Activated CD4-positive, alpha-beta T cell treated with anti-CD3 and anti-CD28 coated beads, Interleukin-2, amount 50 U/mL, for 16 hours (primary cell): ENCODE results near the gene ANKDD1B.
A peak's percentile ranks its signal among the peaks of the same experiment; 100 is the strongest.
"Not testable (repeated sequence)": the region's sequence is repeated elsewhere in the genome, so short reads cannot be mapped to it uniquely, and the experiment has no call there.

Experiments
- DNase-seq: peaks from one replicate; pipeline ENCODE4 v3.0.0-alpha.2; 2020

The ANKDD1B gene

GRCh38 chr5:75611311-75612225 is at the start of gene ANKDD1B:
Gene ANKDD1B, plus strand, starts transcription at chr5:75611453. Its CDS starts 182 bp downstream, at chr5:75611635.
- DNase-seq: no peak

DNA sequence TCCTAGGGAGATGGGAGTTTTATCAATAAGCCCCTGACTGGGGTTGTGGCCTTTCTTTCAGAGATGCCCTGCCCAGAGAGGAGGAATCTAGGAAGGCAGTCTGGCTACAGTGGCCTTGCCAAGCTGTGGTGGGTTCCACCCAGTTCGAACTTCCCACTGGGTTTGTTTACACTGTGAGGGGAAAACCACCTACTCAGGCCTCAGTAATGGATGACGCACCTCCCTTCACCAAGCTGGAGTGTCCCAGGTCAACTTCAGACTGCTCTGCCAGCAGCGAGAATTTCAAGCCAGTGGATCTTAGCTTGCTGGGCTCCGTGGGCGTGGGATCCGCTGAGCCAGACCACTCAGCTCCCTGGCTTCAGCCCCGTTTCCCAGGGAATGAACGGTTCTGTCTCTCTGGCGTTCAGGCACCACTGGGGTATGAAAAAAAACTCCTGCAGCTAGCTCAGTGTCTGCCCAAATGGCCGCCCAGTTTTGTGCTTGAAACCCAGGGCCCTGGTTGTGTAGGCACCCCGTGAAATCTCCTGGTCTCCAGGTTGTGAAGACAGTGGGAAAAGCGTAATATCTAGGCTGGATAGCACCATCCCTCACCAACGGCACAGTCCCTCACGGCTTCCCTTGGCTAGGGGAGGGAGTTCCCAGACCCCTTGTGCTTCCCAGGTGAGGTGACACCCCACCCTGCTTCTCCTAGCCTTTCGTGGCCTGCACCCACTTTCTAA is 45.1 kb upstream of the ANKDD1B start:
- DNase-seq: peak; percentile 5

DNA sequence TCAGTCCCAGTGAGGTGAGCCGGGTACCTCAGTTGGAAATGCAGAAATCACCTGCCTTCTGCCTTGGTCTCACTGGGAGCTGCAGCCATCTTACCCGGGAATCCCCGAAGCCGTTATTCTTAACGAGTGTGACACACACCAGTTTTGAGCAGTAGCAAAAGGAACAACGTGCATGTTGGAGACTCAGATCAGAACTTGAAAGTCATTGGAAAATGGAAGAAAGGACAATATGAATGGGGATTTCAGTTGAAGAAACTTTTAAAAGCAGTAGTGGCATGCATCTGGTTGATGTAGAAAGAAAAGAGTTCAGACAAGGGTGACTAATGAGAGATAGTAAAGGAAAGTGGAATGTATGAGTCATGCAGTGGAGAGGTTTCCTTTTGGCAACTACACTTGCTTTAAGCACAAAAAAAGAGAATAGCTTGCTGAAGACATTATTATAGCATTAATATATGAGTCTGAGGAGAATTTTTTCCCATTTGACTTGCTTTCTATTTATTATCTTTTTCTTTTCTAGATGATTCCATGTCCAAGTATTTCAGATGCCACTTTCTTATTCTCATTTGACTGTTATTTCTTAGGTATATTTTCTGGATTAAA is 44.4 kb upstream of the ANKDD1B start:
- peak; percentile 90 for DNase-seq

- peak; percentile 69 for DNase-seq
Observed at GRCh38 chr5:75567710-75568109, 43.5 kb upstream of the ANKDD1B start.

GRCh38 chr5:75568202-75568601 is 43.1 kb upstream of the ANKDD1B start:
- DNase-seq: peak; percentile 63

GRCh38 chr5:75571547-75571946 is 39.7 kb upstream of the ANKDD1B start:
- DNase-seq: peak; percentile 6

DNA sequence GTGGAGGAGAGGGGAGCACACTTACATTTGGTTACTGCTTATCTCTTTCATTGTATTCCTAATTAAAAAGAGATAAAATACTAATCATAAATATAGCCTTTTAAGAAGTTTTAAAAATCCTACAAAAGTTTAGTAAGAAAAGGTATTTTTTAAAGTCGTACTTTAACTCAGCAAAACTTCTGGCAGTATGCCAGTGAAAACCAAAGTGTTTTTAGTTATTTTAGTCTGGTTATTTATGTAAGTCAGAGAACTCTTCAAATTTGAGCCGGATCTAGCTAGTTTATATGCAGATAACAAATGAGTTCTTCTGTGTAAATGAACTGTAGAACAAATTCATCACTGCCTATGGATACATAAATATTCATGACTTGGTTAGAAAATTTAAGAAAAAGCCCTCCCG is 36.5 kb upstream of the ANKDD1B start:
- DNase-seq: no peak

- DNase-seq: not testable (repeated sequence)
Observed at GRCh38 chr5:75578280-75578679, 33.0 kb upstream of the ANKDD1B start.

DNA sequence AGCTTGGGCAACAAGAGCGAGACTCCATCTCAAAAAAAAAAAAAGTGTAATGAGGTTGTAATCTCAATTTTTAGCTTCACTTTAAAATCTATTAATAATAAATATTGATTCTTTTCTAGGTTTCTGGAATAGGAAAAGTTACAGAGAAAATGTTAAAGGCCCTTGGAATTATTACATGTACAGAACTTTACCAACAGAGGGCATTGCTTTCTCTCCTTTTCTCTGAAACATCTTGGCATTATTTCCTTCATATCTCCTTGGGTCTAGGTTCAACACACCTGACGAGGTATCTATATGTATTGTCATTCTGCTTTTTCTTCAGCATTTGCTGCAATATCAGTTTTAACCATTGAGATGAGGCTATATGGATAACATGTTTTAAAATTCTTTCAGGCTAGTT is 26.6 kb upstream of the ANKDD1B start:
- DNase-seq: no peak

DNA sequence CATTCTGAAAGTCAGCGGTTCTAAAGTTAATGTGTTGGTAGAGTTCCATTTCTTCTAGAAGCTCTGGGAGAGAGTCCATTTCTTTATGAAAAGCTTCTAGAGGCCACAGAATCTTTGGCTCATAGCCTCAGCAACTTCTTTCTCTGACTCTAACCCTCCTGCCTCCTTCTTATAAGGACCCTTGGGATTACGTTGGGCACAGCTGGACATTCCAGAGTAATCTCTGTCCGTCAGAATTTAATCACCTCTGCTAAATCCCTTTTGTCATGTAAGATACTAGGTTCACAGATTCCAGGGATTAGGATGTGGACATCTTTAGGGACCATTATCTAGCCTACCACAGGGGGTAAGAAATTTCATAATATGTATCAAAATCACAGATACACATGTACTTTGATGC is 22.6 kb upstream of the ANKDD1B start:
- DNase-seq: no peak

GRCh38 chr5:75600535-75600934 is 10.7 kb upstream of the ANKDD1B start:
- no peak for DNase-seq

DNA sequence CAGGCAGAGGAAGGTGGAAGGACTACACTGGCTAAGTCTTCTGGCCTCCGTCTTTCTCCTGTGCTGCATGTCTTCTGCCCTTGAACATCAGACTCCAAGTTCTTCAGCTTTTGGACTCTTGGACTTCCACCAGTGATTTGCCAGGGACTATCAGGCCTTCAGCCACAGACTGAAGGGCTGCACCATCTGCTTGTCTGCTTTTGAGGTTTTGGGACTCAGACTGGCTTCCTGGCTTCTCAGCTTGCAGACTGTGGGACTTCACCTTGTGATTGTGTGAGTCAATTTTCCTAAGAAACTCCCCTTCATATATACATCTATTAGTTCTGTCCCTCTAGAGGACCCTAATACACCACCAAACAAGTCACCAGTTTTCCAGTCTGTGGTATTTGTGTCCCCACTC is 9.7 kb upstream of the ANKDD1B start:
- DNase-seq: no peak

- DNase-seq: no peak
Observed at GRCh38 chr5:75601996-75602395, 9.3 kb upstream of the ANKDD1B start.

- no peak for DNase-seq
Observed at GRCh38 chr5:75603371-75603770, 7.9 kb upstream of the ANKDD1B start.

DNA sequence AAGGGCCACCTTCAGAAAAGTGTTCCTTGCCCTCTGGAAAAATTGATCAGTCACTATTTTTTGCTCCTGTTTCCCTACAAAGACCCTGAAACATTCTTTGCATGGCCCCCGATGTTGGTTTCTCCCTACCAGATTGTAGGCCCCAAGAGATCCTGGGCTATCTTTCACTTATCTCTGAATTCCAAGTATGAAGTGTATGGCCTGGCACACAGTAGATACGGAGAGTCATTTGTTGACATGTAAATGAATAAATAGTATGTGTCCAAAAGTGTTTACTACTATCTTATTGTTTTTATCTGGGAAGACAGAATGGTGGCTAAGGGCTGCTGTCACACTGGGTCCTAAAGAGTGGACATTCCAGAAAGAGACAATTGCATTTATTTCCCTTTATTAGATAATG is 7.4 kb upstream of the ANKDD1B start:
- DNase-seq: no peak

DNA sequence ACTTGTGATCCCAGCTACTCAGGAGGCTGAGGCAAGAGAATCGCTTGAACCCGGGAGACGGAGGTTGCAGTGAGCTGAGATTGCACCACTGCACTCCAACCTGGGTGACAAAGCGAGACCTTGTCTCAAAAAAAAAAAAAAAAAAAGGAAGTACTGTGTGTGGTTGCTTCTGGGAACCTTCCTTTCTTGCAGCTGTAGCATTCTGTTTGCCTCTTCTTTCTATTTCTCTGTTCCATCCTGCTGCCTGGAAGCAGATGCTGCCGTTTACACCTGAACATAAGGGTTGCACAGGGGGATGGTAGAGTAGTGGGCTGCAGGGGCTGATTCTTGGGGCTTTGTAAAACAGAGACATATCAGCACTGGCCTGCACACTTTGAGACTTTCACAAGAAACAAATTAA is 3.9 kb upstream of the ANKDD1B start:
- not testable (repeated sequence) for DNase-seq

DNA sequence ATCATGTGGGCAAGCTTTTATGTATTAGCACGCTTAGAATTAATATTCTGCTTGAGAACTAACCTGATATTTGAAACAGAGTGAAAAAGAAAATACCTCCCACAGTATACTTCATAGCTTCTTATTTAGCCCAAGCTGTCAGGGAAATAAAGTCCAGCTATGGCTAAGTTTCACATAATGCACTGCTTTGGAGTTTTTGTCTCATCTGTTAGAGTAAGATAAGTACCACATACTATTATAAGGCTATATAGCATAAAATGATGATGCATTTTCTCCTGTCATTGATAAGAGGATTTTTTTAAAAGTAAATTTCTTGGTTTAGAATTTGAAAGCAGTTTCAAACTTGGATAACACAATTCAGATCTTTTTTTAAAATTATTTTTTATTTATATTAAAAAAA is 2.4 kb upstream of the ANKDD1B start:
- DNase-seq: no peak

GRCh38 chr5:75610201-75610600 is 1.1 kb upstream of the ANKDD1B start:
- DNase-seq: no peak

GRCh38 chr5:75610859-75611310 is 368 bp upstream of the ANKDD1B start:
- not testable (repeated sequence) for DNase-seq

DNA sequence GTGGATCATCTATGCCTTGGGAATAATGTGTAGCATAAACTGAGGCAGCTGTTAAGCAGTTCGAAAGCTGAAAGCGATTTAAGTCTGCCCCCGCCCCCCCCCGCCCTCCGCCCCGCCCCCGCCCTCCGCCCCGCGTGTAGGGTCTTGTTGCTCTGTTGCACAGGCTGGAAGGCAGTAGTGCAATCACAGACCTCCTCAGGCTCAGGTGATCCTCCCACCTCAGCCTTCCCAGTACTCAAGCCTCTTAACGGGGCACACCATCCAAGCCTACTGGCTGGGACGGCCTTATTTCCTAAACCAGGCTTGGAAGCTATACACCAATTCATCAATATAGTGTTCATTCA is 945 bp downstream of the ANKDD1B start:
- no peak for DNase-seq

DNA sequence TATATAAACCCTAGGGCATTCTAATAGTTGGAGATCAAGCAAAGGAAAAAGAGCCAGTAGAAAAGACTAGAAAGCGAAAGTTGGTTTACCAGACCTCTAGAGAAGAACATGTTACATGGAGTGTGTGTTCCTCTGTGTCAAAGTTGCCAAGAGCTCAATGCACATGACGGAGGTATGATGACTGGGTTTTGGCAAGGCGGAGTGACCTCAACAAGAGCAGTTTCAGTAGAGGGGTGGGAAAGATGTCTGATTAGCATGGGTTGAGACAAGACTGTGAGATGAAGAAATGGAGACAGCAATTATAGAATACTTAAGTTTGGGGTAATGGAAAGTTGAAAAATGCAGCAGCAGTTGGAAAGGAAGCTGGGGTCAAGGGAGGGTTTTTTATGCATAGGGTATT is 1.6 kb downstream of the ANKDD1B start:
- no peak for DNase-seq

DNA sequence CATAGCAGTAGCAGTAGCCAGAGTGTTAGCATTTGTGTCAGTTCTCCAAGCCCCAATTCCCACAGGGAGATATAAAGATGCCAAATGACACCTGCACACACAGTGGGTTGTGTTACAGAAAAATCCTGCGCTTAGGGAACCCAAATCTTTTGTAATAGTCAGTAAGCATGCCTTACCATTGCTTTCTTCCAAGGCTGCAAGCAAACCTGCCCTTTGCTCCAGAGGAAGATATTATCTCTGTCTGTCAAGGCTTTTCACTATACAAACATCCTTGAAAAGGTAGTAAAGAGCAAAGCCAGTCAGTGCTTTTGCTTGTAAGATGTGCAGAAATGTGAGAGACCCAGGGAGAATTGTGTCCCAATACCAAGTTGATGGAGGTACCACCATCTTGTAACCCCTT is 2.9 kb downstream of the ANKDD1B start:
- DNase-seq: no peak

GRCh38 chr5:75616371-75616881 is 5.2 kb downstream of the ANKDD1B start:
- no peak for DNase-seq
